GM18519 (cell line): ENCODE measurements around the gene PPP6R3.

Source experiments
- ATAC-seq: cut with Tn5 transposase; IDR thresholded peaks from one replicate; pipeline ENCODE4 v1.9.1; 2021; ENCODE audit warnings: mild to moderate bottlenecking, moderate library complexity; ENCODE audit not compliant: unreplicated experiment, low FRiP score

The PPP6R3 gene

GRCh38 chr11:68660066-68660810 lies 199.7 kb downstream of the PPP6R3 start:
- no peak for ATAC-seq

GRCh38 chr11:68661014-68661413 lies 200.5 kb downstream of the PPP6R3 start:
- no peak for ATAC-seq

DNA sequence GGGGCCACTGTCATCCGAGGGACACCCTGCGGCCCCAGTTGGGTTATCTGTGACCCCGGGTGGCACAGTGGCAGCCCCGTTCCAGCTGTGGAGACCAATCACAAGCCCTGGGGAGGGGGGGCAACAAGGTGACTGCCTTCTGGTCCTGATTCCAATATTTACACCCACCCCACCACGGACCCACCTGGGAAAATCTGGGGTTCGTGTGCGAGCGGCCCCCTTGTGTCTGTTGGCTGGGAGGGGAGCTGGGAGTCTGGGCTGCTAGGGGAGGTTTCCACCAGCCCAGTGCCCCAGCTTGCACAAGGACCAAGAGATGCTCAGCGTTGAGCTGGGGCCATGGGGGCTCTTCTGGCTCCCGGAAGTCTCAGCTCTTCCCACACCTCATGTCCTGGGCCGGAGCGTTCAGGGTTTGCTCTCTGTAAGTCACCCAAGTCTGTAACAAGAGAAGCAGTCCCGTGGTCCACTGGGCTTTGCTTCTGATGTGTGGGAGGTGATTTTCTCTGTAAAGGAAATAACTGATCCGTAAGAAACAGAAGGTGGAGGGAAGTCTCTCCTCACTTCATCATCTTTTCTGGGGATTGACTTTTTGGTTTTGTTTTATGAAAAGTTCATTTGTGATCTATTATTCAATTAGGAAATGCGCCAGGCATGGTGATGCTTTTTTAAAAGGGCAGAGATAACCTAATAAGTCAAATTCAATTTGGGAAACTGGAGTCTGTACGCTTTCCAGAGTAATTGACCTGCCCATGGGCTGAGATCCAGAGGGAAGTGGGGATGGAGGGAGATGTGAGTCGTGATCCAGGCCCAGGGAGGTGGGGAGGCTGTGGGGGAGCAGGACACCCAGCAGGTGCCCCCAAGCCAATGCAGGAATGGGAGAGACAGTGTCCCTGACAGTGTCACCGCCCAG lies 201.4 kb downstream of the PPP6R3 start:
- no peak for ATAC-seq

GRCh38 chr11:68663482-68664010 lies 203.0 kb downstream of the PPP6R3 start:
- no peak for ATAC-seq

- no peak for ATAC-seq
Measured at GRCh38 chr11:68664141-68664540, 203.6 kb downstream of the PPP6R3 start.

- ATAC-seq, result no peak
Measured at GRCh38 chr11:68664906-68665305, 204.4 kb downstream of the PPP6R3 start.
